ENCODE results near the gene TPRA1.
"Not testable (repeated sequence)": the region's sequence is repeated elsewhere in the genome, so short reads cannot be mapped to it uniquely, and the experiment has no call there.

Gene TPRA1

GRCh38 chr3:127536830-127537812 lies 53.4 kb downstream of the TPRA1 start:
- no peak for DNase-seq (ENCODE audit: low read depth)

- no peak for DNase-seq (ENCODE audit: low read depth)
Measured at GRCh38 chr3:127535901-127536829, 54.4 kb downstream of the TPRA1 start.

GRCh38 chr3:127535106-127535785 lies 55.3 kb downstream of the TPRA1 start:
- DNase-seq (ENCODE audit: low read depth), result no peak

- DNase-seq (ENCODE audit: low read depth), result no peak
Measured at GRCh38 chr3:127534564-127534963, 56.0 kb downstream of the TPRA1 start.

- no peak for DNase-seq (ENCODE audit: low read depth)
Measured at GRCh38 chr3:127534161-127534451, 56.4 kb downstream of the TPRA1 start.

GRCh38 chr3:127532561-127533203 lies 57.9 kb downstream of the TPRA1 start:
- no peak for DNase-seq (ENCODE audit: low read depth)

GRCh38 chr3:127531821-127532220 lies 58.7 kb downstream of the TPRA1 start:
- no peak for DNase-seq (ENCODE audit: low read depth)

- DNase-seq (ENCODE audit: low read depth), result not testable (repeated sequence)
Measured at GRCh38 chr3:127530863-127531262, 59.7 kb downstream of the TPRA1 start.

- no peak for DNase-seq (ENCODE audit: low read depth)
Measured at GRCh38 chr3:127529346-127530188, 61.0 kb downstream of the TPRA1 start.

- DNase-seq (ENCODE audit: low read depth), result no peak
Measured at GRCh38 chr3:127525373-127525772, 65.2 kb downstream of the TPRA1 start.

- DNase-seq (ENCODE audit: low read depth), result no peak
Measured at GRCh38 chr3:127524296-127524896, 66.1 kb downstream of the TPRA1 start.
